SU-DHL-6 (cell line): Measurements from ENCODE around the gene SPACDR.
A peak's percentile ranks its signal among the peaks of the same experiment; 100 is the strongest.

Experiments used
- H2AFZ ChIP-seq: fragments of 200-600 bp; sonication (generic); 2 replicates; pipeline ENCODE4 v1.6.1; 2014; ENCODE audit warnings: low read depth, mild to moderate bottlenecking, moderate library complexity, mixed read lengths, antibody characterized with exemption, low read length; ENCODE audit not compliant: severe bottlenecking
- H3F3A ChIP-seq: fragments of 200-600 bp; shearing (Covaris generic); 2 replicates; pipeline ENCODE4 v1.6.0; 2016; ENCODE audit warnings: antibody characterized with exemption, mild to moderate bottlenecking; ENCODE audit not compliant: insufficient read depth
- H3K27ac ChIP-seq: fragments of 200-600 bp; sonication (generic); 2 replicates; pipeline ENCODE4 v1.5.1; 2016; ENCODE audit warnings: low read depth, mild to moderate bottlenecking, low read length, moderate library complexity, mixed read lengths
- H3K27me3 ChIP-seq: fragments of 200-600 bp; sonication (generic), shearing (Covaris generic); 2 replicates; pipeline ENCODE4 v1.6.0; 2014; ENCODE audit warnings: mild to moderate bottlenecking, low read length
- H3K36me3 ChIP-seq: fragments of 200-600 bp; sonication (generic); 2 replicates; pipeline ENCODE4 v1.6.1; 2014; ENCODE audit warnings: mild to moderate bottlenecking, low read length, mixed read lengths
- H3K4me2 ChIP-seq: fragments of 300-600, 200-600 bp; shearing (Covaris generic), sonication (generic); 2 replicates; pipeline ENCODE4 v1.6.0; 2014; ENCODE audit warnings: low read length, low read depth, mild to moderate bottlenecking; ENCODE audit not compliant: poor library complexity, severe bottlenecking
- H3K4me3 ChIP-seq: fragments of 200-600 bp; sonication (generic); 2 replicates; pipeline ENCODE4 v1.5.1; 2014; ENCODE audit warnings: antibody characterized with exemption, low read length, mild to moderate bottlenecking, mixed read lengths; ENCODE audit not compliant: insufficient read depth, poor library complexity, severe bottlenecking
- H3K79me2 ChIP-seq: fragments of 200-600 bp; sonication (generic); 2 replicates; pipeline ENCODE4 v1.6.1; 2014; ENCODE audit warnings: mild to moderate bottlenecking, low read length, moderate library complexity; ENCODE audit not compliant: insufficient read depth
- H3K9ac ChIP-seq: fragments of 200-600 bp; sonication (generic); 2 replicates; pipeline ENCODE4 v1.7.0; 2014; ENCODE audit warnings: mild to moderate bottlenecking, low read length
- H3K9me2 ChIP-seq: fragments of 200-600 bp; sonication (generic); replicated peaks from 2 replicates; pipeline ENCODE4 v1.6.1; 2014; ENCODE audit warnings: low read length; ENCODE audit not compliant: insufficient read depth
- H3K9me3 ChIP-seq: fragments of 200-600 bp; sonication (generic); 2 replicates; pipeline ENCODE4 v1.6.1; 2014; ENCODE audit warnings: low read length, mixed read lengths; ENCODE audit not compliant: insufficient read depth
- H4K20me1 ChIP-seq: fragments of 200-600 bp; sonication (generic); 2 replicates; pipeline ENCODE4 v1.6.1; 2014; ENCODE audit warnings: low read depth, mild to moderate bottlenecking, antibody characterized with exemption, low read length, moderate library complexity, mixed read lengths
- EZH2phosphoT487 ChIP-seq: fragments of 200-600 bp; sonication (generic), shearing (Covaris generic); conservative IDR thresholded peaks from 2 replicates; pipeline ENCODE4 v1.6.1; 2018; ENCODE audit warnings: mild to moderate bottlenecking, antibody characterized with exemption, low read length, moderate library complexity, mixed read lengths
- TF ChIP-seq, protein P1 (sequence below): fragments of 200-600 bp; sonication (generic); IDR thresholded peaks from one replicate; pipeline ENCODE4 v1.5.1; 2017; ENCODE audit warnings: antibody characterized with exemption, mild to moderate bottlenecking, low read length, moderate library complexity; ENCODE audit not compliant: insufficient read depth, poor library complexity, severe bottlenecking

Gene SPACDR

GRCh38 chr7:100485471-100485876, 21.4 kb upstream of the SPACDR start:
- H3K9ac ChIP-seq: no peak overlapping the region
- H3K36me3 ChIP-seq: no peaks in the 10 kb centered on the region
- no peaks in the 10 kb centered on the region for H3K9me2 ChIP-seq
- H3F3A ChIP-seq: peaks cover 4% of the 10 kb centered on the region; the same call in 1 of the 2 replicates
- H3K27ac ChIP-seq: no peak overlapping the region
- H3K27me3 ChIP-seq: no peaks in the 10 kb centered on the region
- no peak overlapping the region for H2AFZ ChIP-seq
- no peaks in the 10 kb centered on the region for H4K20me1 ChIP-seq
- H3K4me3 ChIP-seq: no peak overlapping the region
- no peaks in the 10 kb centered on the region for H3K9me3 ChIP-seq
- H3K79me2 ChIP-seq: no peaks in the 10 kb centered on the region
- TF ChIP-seq EZH2phosphoT487: no peak
- TF ChIP-seq, protein P1, sequence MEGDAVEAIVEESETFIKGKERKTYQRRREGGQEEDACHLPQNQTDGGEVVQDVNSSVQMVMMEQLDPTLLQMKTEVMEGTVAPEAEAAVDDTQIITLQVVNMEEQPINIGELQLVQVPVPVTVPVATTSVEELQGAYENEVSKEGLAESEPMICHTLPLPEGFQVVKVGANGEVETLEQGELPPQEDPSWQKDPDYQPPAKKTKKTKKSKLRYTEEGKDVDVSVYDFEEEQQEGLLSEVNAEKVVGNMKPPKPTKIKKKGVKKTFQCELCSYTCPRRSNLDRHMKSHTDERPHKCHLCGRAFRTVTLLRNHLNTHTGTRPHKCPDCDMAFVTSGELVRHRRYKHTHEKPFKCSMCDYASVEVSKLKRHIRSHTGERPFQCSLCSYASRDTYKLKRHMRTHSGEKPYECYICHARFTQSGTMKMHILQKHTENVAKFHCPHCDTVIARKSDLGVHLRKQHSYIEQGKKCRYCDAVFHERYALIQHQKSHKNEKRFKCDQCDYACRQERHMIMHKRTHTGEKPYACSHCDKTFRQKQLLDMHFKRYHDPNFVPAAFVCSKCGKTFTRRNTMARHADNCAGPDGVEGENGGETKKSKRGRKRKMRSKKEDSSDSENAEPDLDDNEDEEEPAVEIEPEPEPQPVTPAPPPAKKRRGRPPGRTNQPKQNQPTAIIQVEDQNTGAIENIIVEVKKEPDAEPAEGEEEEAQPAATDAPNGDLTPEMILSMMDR: no peak
- no peak overlapping the region for H3K4me2 ChIP-seq

- no peak overlapping the region for H3K9ac ChIP-seq
- H2AFZ ChIP-seq: no peak overlapping the region
- H3K36me3 ChIP-seq: no peaks in the 10 kb centered on the region
- no peak overlapping the region for H3K4me3 ChIP-seq
- no peak overlapping the region for H3K4me2 ChIP-seq
- no peaks in the 10 kb centered on the region for H3K27me3 ChIP-seq
- peaks cover 6% of the 10 kb centered on the region; the same call in 1 of the 2 replicates for H3F3A ChIP-seq
- H4K20me1 ChIP-seq: no peaks in the 10 kb centered on the region
- no peak overlapping the region for H3K27ac ChIP-seq
- TF ChIP-seq, protein P1: no peak
- no peak for TF ChIP-seq EZH2phosphoT487
- H3K9me2 ChIP-seq: no peaks in the 10 kb centered on the region
- H3K79me2 ChIP-seq: no peaks in the 10 kb centered on the region
- H3K9me3 ChIP-seq: no peaks in the 10 kb centered on the region
Measured at GRCh38 chr7:100484673-100485045, 20.6 kb upstream of the SPACDR start.

DNA sequence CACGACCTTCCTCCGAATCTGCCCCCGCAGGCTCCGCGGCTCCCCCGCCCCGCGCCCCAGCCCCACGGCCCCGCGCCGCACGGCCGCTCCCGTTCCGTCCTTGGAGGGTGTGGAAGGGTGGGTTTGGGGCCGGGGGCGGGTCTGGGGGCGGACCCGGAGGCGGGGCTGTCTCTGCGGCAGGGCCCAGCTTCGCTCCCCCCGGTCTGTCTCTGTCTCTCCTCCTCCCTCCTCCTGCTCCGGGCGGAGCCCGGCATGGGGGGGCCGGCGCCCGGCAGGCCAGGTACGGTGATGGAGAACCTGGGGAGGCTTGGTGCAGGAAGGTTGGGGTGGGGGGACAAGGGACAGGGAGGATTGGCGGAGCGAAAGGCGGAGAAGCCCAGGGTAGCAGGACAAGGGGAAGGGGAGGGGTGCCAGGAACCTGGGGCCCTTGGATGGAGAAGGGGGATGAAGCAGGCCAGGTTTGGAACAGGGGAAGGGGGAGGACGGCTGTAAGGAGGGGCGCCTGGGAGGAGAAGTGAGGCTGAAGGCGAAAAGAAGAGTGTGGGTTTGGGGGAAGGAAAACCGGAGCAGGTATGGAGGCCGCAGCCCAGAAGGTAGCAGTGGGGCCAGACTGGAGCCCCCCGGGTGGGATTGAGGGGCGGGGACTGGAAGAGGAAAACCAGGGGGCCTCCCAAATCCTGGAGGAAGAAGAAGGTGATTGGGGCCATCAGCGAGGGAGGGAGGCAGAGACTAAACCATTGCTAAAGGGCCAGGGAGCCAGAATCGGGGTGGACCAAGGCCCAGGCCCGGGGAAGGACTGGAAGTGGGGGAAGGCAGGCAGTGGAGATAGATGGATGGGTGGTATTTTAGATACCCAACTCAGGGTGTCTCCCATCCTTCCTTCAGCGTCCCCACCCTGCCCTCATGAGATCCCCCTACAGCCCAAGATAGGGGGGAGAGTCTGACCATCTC, 19.9 kb upstream of the SPACDR start, which contains the start of gene NYAP1:
TSS of gene NYAP1 (plus strand) at position 206 of the 951 bp plus-strand sequence. CDS start 1,385 bp downstream, outside the sequence.
- H3K9ac ChIP-seq: peak within 1 kb of the TSS; percentile 50
- TF ChIP-seq EZH2phosphoT487: no peak
- TF ChIP-seq, protein P1: no peak
- no peak within 1 kb of the TSS for H3K27ac ChIP-seq

More for the DNA sequence above, 19.9 kb upstream of the SPACDR start, which contains the start of gene NYAP1:
- H3K4me2 ChIP-seq: peak within 1 kb of the TSS; percentile 67
- H3K79me2 ChIP-seq: no peaks in the 10 kb centered on the region
- H3K4me3 ChIP-seq: peak within 1 kb of the TSS; percentile 57
- no peaks in the 10 kb centered on the region for H3K27me3 ChIP-seq
- peak within 1 kb of the TSS; percentile 90 for H2AFZ ChIP-seq
- no peaks in the 10 kb centered on the region for H3K9me3 ChIP-seq
- H3F3A ChIP-seq: peaks cover 9% of the 10 kb centered on the region; the same call in 1 of the 2 replicates
- H3K9me2 ChIP-seq: no peaks in the 10 kb centered on the region
- H4K20me1 ChIP-seq: no peaks in the 10 kb centered on the region
- no peaks in the 10 kb centered on the region for H3K36me3 ChIP-seq
